HFF-Myc (cell line): Measurements from ENCODE around the gene ROPN1.

Experiments
- DNase-seq: peaks from one replicate; pipeline ENCODE4 v3.0.0-alpha.2; 2011; ENCODE audit warnings: low read depth; ENCODE audit errors: extremely low read depth
- H3K4me3 ChIP-seq: replicated peaks from 2 replicates; pipeline ENCODE4 v1.5.1; 2011; ENCODE audit warnings: low read depth, mild to moderate bottlenecking, control low read depth, low read length
- CTCF ChIP-seq: IDR thresholded peaks from 2 replicates; pipeline ENCODE4 v1.5.1; 2012; ENCODE audit warnings: mild to moderate bottlenecking, low read depth, low read length, control low read depth; ENCODE audit errors: missing control alignments

Gene ROPN1

GRCh38 chr3:123939706-123940105, 52.2 kb downstream of the ROPN1 start:
- DNase-seq, result no peak
- no peak overlapping the region for H3K4me3 ChIP-seq
- no peak for TF ChIP-seq CTCF

DNA sequence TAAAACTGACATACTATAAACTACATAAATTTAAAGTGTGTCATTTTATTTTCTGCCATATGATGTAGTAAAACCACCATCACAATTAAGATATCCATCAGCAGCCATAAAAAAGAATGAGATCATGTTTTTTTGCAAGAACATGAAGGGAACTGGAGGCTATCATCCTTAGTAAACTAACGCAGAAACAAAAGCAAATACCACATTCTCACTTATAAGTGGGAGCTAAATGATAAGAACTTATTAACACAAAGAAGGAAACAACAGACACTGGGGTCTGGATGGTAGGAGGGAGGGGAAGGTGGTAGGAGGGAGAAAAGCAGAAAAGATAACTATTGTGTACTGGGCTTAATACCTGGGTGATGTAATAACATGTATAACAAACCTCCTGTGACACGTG, 55.5 kb downstream of the ROPN1 start:
- DNase-seq, result no peak
- no peak overlapping the region for H3K4me3 ChIP-seq

GRCh38 chr3:123935830-123936229, 56.1 kb downstream of the ROPN1 start:
- no peak for DNase-seq
- TF ChIP-seq CTCF, result no peak
- H3K4me3 ChIP-seq, result no peak overlapping the region

More for the DNA sequence above, 55.5 kb downstream of the ROPN1 start:
- no peak for TF ChIP-seq CTCF

DNA sequence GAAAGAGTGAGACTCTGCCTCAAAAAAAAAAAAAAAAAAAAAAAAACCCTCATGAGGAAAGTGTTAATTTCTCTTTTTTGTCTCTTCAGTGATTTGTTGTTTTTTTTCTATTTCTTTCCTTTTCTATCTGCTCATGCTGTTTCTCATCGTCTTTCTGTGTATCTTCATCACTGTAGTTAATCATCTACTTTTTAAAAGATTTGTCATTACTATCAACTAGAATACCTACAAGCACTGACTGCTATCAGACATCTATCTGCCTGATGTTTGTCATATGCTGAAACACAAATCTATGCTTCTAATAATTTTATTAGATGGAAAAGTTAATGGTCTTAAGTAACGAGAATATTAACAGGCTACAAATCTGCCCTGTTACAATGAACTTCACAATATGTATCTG, 57.7 kb downstream of the ROPN1 start:
- DNase-seq, result no peak
- H3K4me3 ChIP-seq, result no peak overlapping the region
- TF ChIP-seq CTCF, result no peak

- no peak for DNase-seq
- no peak overlapping the region for H3K4me3 ChIP-seq
- TF ChIP-seq CTCF, result no peak
Measured at GRCh38 chr3:123930445-123930844, 61.5 kb downstream of the ROPN1 start.

DNA sequence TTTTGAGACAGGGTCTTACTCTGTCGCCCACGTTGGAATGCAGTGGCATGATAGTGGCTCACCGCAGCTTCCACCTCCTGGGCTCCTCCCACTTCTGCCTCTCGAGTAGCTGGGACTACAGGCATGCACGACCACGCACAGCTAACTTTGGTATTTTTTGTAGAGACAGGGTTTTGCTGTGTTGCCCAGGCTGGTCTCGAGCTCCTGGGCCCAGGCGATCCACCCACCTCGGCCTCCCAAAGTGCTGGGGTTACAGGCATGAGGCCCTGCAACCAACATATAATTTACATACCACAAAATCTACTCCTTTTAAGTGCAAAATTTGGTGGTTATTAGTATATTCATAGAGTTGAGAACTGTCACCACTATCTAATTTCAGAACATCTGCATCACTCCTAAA, 62.6 kb downstream of the ROPN1 start:
- no peak overlapping the region for H3K4me3 ChIP-seq
- TF ChIP-seq CTCF, result no peak
- no peak for DNase-seq

DNA sequence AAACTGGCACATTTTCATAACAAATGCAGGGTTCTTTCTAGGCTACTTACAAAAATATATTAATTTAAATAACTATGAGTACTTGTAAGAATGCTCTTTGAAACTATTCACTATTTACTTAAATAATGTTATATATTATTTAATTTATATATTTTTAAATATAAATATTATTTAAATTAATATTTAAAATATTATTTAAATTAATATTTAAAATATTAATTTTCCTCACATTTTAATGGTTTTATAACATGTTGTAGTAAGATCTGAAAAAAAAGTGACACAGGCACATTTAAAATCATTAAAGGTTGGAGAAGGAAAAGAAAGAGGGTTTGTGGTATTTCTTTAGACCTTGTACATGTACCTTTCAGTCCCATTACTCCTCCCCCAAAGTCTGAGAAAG, 65.5 kb downstream of the ROPN1 start:
- no peak for DNase-seq
- H3K4me3 ChIP-seq, result no peak overlapping the region
- no peak for TF ChIP-seq CTCF
